Right forelimb (tissue), 1 donor: Measurements from ENCODE around the gene PTDSS2.

Source experiments
- DNase-seq: peaks from one replicate; pipeline ENCODE4 v3.0.0-alpha.2; 2018

PTDSS2 gene

DNA sequence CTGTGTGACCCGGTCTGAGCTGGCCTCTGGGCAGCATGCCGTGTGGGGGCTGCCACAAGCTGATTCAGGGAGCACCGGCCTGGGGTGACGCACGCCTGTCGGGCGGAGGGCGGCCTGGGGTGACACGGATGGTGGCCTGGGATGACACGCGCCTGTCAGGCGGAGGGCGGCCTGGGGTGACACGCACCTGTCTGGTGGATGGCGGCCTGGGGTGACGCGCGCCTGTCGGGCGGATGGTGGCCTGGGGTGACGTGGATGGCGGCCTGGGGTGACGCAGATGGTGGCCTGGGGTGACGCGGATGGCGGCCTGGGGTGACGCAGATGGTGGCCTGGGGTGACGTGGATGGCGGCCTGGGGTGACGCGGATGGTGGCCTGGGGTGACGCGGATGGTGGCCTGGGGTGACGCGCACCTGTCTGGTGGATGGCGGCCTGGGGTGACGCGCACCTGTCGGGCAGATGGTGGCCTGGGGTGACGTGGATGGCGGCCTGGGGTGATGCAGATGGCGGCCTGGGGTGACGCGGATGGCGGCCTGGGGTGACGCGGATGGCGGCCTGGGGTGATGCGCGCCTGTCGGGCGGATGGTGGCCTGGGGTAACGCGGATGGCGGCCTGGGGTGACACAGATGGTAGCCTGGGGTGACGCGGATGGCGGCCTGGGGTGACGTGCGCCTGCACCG is 21.5 kb downstream of the PTDSS2 start:
- no peak for DNase-seq

DNA sequence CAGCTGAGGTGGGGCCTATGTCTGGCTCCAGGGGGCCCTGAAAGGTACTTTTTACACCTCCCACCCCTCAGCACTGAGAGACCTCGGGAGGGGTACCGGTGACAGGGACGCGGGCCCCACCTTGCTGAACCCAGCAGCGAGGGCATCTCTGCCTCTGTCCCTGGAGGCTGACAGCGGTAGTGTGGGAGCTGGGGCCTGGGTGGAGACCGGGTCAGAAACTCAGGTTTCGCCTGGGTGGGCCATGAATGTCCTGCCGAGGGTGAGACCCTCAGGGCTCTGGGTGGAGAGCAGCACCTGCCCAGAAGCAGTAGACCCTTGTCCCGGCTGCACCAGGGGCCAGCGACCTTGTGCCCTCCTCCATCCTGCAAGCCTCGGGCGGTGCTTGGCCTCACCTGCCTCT is 22.2 kb downstream of the PTDSS2 start:
- no peak for DNase-seq

- peak; percentile 18 for DNase-seq
Measured at GRCh38 chr11:472816-473215, 22.7 kb downstream of the PTDSS2 start.

DNA sequence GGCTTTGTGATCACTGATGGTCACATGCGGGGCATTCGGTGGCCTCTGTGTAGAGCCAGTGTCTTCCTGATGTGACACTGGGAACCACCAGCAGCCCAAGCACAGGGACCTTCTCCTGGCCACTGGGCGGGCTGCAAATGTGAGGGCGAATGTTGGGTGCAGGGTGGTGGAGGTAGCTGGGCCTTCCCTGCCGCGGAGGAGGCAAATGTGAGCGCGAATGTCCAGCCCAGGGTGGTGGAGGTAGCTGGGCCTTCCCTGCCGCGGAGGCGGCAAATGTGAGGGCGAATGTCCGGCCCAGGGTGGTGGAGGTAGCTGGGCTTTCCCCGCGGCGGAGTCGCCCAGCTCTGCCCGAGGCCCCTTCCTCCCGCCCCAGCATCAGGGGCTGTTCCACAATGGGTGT is 23.3 kb downstream of the PTDSS2 start:
- no peak for DNase-seq

DNA sequence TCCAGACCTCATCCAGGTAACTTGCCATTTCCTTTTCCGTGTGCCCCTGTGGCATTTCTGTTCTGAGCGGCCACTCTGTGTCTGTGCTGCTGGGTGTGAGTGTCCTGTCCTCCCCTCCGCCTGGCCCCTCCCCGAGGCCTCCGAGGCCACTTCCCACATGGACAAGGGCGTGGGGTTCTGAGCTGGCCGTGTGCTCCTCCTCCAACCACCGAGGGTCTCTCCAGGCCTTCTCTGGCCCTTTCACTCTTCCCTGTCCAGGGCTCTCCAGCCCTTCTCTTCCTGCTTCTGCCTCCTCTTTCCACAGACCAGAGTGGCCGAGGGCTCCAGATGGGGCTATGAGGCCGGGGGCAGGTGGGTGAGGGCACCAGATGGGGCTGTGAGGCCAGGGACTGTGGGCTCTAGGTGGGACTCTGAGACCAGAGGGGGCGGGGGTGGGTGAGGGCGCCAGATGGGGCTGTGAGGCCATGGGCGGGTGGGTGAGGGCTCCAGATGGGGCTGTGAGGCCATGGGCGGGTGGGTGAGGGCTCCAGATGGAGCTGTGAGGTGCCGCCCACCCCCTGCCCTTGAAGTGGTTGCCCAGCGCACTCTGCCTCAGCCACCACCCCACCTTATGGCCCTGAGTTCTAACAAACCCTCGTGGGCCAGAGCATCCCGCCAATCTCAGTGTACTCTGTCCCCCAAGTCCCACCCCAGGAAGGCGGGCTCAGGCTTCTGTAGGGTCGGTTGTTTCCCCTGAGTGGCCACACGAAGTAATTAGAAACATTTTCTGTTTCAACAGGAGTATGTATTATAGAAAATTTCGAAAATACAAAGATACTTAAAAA is 24.1 kb downstream of the PTDSS2 start:
- DNase-seq: peak; percentile 24

DNA sequence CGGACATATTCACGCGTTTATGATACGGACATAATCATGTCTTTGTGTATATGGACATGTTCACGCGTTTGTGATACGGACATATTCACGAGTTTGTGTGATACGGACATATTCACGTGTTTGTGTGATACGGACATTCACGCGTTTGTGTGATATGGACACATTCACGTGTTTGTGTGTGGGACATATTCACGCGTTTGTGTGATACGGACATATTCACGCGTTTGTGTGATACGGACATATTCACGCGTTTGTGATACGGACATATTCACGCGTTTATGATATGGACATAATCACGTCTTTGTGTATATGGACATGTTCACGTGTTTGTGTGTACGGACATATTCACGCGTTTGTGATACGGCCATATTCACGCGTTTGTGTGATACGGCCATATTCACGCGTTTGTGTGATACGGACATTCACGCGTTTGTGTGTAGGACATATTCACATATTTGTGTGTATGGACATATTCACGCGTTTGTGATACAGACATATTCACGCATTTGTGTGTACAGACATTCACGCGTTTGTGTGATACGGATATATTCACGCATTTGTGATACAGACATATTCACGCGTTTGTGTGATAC is 24.9 kb downstream of the PTDSS2 start:
- peak; percentile 32 for DNase-seq

DNA sequence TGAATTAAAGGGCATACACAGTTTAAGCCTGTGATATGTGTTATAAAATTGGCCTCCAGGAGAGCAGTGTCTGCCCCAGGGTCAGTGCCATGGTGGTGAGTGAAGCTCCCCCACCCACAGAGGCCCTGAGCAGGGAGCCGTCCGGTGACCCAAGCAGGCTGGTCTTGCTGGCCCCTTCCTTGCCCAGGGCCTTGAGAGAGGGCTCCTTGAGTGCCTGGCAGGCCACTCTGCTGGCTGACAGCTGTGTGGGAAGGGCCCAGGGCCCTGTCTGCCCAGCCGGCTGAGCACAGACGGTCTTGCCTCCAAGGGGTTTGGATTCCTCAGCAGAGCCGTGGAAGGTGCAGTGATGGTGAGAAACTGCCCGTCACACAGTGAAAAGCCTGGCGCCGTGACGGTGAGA is 25.9 kb downstream of the PTDSS2 start:
- peak; percentile 26 for DNase-seq

- no peak for DNase-seq
Measured at GRCh38 chr11:476416-476815, 26.3 kb downstream of the PTDSS2 start.

- DNase-seq: peak; percentile 31
Measured at GRCh38 chr11:477052-477715, 27.1 kb downstream of the PTDSS2 start.

- DNase-seq: peak; percentile 36
Measured at GRCh38 chr11:479311-479710, 29.2 kb downstream of the PTDSS2 start.

- no peak for DNase-seq
Measured at GRCh38 chr11:484616-485015, 34.5 kb downstream of the PTDSS2 start.

GRCh38 chr11:486189-486588 is 36.1 kb downstream of the PTDSS2 start:
- no peak for DNase-seq

GRCh38 chr11:487571-488021 is 37.5 kb downstream of the PTDSS2 start:
- DNase-seq: no peak

GRCh38 chr11:488062-488461 is 38.0 kb downstream of the PTDSS2 start:
- DNase-seq: no peak

GRCh38 chr11:488579-488978 is 38.5 kb downstream of the PTDSS2 start:
- no peak for DNase-seq

- DNase-seq: no peak
Measured at GRCh38 chr11:488992-489391, 38.9 kb downstream of the PTDSS2 start.

- DNase-seq: no peak
Measured at GRCh38 chr11:489610-490185, 39.6 kb downstream of the PTDSS2 start.

DNA sequence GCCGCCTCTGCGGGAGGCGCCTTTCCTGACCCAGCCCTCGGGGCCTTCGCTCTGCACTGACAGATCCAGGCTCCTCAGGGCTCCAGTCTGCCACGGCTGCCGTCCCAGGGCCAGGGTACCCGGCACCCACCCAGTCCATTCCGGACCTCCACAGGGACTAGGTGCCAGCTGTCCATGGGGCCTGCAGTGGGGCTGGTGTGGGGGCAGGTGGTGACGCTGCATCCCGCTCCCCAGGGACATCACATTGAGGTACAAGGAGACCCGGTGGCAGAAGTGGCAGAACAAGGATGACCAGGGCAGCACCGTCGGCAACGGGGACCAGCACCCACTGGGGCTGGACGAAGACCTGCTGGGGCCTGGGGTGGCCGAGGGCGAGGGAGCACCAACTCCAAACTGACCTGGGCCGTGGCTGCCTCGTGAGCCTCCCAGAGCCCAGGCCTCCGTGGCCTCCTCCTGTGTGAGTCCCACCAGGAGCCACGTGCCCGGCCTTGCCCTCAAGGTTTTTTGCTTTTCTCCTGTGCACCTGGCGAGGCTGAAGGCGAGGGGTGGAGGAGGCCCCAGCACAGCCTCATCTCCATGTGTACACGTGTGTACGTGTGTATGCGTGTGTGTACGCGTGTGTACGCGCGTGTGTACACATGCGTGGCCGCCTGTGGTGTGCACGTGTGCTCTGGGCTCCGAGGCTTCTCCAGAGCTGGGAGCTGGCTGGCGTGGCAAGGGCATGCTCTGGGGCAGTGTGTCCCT is 40.3 kb downstream of the PTDSS2 start:
- no peak for DNase-seq

GRCh38 chr11:490930-491260 is 40.8 kb downstream of the PTDSS2 start:
- no peak for DNase-seq

DNA sequence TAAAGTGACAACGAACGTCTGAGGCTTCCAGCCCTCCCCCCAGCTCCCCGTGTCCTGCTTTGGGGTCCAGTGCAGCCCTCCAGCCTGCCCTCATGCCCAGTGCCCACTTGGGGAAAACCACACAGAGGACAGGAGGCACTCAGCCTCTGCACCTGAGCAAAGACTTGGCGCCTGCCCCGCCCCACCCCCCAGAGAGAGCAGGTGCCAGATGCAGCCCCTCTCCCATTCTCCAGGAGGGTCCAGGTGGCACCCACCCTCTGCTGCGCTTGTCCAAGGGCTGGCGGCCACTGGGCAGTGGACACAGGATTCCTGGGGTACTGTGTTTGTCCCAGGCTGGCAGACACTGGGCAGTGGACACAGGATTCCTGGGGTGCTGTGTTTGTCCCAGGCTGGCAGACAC is 41.3 kb downstream of the PTDSS2 start:
- no peak for DNase-seq

- DNase-seq: no peak
Measured at GRCh38 chr11:492427-493226, 42.5 kb downstream of the PTDSS2 start.
